Femur (tissue), 1 donor: ENCODE data around the gene DPP6.

Source experiments
- DNase-seq: peaks from one replicate; pipeline ENCODE4 v3.0.0-alpha.2; 2017

Gene DPP6

GRCh38 chr7:154424350-154424749, 372.2 kb downstream of the DPP6 start:
- no peak for DNase-seq

- DNase-seq = no peak
Measured at GRCh38 chr7:154425271-154425670, 373.1 kb downstream of the DPP6 start.

GRCh38 chr7:154426778-154427177, 374.6 kb downstream of the DPP6 start:
- DNase-seq = no peak

- no peak for DNase-seq
Measured at GRCh38 chr7:154427533-154427932, 375.3 kb downstream of the DPP6 start.

GRCh38 chr7:154429666-154430404, 377.6 kb downstream of the DPP6 start:
- no peak for DNase-seq

- DNase-seq = no peak
Measured at GRCh38 chr7:154430640-154431039, 378.4 kb downstream of the DPP6 start.

GRCh38 chr7:154431045-154431444, 378.8 kb downstream of the DPP6 start:
- no peak for DNase-seq

GRCh38 chr7:154433632-154434598, 381.7 kb downstream of the DPP6 start:
- DNase-seq = no peak

- no peak for DNase-seq
Measured at GRCh38 chr7:154436560-154436959, 384.4 kb downstream of the DPP6 start.

- no peak for DNase-seq
Measured at GRCh38 chr7:154437234-154437633, 385.0 kb downstream of the DPP6 start.

GRCh38 chr7:154438571-154439367, 386.6 kb downstream of the DPP6 start:
- no peak for DNase-seq

- DNase-seq = no peak
Measured at GRCh38 chr7:154440058-154440457, 387.9 kb downstream of the DPP6 start.

- DNase-seq = no peak
Measured at GRCh38 chr7:154440651-154441050, 388.5 kb downstream of the DPP6 start.

- DNase-seq = no peak
Measured at GRCh38 chr7:154441811-154442210, 389.6 kb downstream of the DPP6 start.

- DNase-seq = no peak
Measured at GRCh38 chr7:154442939-154443338, 390.7 kb downstream of the DPP6 start.

GRCh38 chr7:154450451-154450850, 398.3 kb downstream of the DPP6 start:
- no peak for DNase-seq

GRCh38 chr7:154451480-154452457, 399.6 kb downstream of the DPP6 start:
- peak; percentile 64 for DNase-seq

- no peak for DNase-seq
Measured at GRCh38 chr7:154463794-154464193, 411.6 kb downstream of the DPP6 start.

- DNase-seq = no peak
Measured at GRCh38 chr7:154469652-154470051, 417.5 kb downstream of the DPP6 start.

GRCh38 chr7:154472343-154472742, 420.1 kb downstream of the DPP6 start:
- no peak for DNase-seq

GRCh38 chr7:154473360-154473759, 421.2 kb downstream of the DPP6 start:
- no peak for DNase-seq
